HG03097 (cell line): ENCODE results near the gene TENT4A.
A peak's percentile ranks its signal among the peaks of the same experiment; 100 is the strongest.

Experiments used
- ATAC-seq: cut with Tn5 transposase; IDR thresholded peaks from one replicate; pipeline ENCODE4 v1.9.1; 2021; ENCODE audit not compliant: unreplicated experiment, low FRiP score

Gene TENT4A

DNA sequence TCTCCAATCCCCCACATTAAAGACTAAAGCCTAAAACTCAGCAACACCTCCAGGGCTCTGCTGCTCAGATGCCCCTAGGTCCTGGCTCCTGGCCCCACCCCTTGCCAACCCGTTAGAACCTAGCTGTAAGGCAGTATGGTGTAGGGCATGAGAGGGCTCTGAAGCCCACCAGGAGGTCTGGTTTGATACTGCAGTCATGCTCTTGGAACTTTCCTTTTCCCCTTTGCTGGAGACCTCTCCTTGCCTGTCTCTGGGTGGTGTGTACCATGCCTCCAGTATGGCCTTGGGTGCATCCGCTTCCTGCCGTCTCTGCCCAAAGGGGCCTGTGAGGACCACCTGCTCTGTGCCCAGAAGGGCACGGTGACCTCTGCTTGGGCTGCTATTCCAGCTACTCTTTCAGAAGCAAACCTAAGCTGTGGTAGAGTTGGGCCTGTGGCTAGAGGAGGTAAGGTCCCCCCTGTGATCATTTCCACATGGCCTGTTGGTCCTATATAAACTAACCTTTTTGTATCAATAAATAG is 3.5 kb downstream of the TENT4A start:
- ATAC-seq = no peak

GRCh38 chr5:6717247-6717646 is 4.0 kb downstream of the TENT4A start:
- ATAC-seq = no peak

- ATAC-seq = no peak
Measured at GRCh38 chr5:6717687-6718086, 4.5 kb downstream of the TENT4A start.

- ATAC-seq = no peak
Measured at GRCh38 chr5:6718161-6718681, 5.0 kb downstream of the TENT4A start.

GRCh38 chr5:6718718-6719117 is 5.5 kb downstream of the TENT4A start:
- no peak for ATAC-seq

- no peak for ATAC-seq
Measured at GRCh38 chr5:6719417-6719816, 6.2 kb downstream of the TENT4A start.

DNA sequence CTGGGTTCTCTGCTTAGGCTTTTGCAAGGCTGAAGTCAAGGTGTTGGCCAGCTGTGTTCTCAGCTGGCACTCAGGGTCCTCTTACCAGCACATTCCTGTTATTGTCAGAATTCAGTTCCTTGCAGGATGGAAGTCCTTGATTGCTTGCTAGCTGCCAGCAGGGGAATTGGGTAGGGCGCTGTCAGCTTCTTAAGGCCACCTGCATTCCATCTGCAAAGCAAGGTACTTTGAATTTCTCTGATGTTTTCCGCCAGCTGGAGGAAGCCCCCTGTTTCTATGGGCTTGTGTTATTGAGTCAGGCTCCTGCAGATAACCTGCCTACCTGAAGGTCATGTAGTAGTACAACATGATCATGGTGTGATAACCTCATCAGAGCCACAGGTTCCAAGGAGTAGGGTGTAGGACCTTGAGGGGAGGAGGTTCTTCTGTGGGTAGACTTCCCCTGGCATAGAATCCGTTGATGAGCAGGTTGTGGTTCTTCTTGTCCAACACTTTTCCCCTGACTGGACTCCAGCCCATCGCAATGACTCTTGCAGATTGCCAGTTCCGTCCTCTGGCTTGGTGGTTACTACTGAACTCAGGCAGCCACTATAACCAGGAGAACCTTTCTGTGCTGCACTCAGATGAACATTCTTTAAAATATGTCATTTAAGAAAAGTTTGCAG is 6.8 kb downstream of the TENT4A start:
- no peak for ATAC-seq

GRCh38 chr5:6720561-6720921 is 7.3 kb downstream of the TENT4A start:
- no peak for ATAC-seq

GRCh38 chr5:6721442-6721841 is 8.2 kb downstream of the TENT4A start:
- ATAC-seq = no peak

DNA sequence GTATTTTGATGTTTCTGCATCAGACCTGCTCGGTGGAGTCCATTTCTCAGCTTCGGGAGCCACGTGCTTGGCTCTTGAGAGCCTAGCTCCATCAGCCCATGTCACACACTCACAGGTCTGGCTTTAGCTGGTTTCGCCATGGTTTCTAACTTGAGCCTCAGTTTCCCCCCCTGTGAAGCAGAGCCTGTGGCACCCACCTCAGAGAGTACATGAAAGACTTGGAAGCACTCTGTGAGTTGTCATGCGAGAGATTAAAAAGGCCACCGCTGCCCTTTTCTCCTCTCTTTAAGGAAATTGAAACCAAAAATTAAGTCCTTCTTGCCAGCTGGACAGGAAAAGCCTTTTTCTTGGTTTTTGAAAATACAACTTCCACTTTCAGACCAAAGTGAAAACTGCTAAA is 8.8 kb downstream of the TENT4A start:
- ATAC-seq = peak; percentile 35

DNA sequence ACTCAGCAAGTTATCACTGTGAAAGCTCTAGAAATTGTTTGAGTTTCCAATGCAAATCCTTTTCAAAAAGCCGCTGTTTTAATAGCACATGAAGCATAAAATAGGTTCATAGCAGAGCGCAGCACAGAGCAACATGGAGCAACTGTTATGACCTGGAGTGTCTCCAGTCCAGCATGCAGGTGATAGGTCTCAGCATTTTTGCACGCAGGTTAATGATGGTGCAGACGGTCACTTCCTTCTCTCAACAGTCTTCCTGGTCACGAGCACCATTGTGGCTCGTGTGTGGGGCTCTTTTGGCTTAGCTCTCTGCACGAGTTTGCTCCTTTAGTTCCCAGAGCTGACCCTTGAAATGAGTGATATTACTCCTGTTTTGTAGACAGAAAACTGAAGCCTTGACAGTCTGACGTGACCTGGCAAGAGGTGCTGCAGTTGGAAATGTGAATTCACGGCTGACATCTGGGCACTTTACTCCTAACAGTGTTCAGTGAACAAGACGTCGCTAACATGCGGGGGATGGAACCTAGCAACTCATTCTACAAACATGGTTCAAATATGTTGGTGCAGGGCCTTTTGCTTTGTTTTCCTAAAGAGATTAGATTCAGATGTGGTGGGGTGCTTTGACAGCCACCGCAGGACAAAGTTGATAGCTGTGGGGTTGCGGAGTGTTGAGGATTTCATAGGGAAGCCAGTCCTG is 10.0 kb downstream of the TENT4A start:
- ATAC-seq = no peak

- ATAC-seq = no peak
Measured at GRCh38 chr5:6723816-6724300, 10.6 kb downstream of the TENT4A start.

GRCh38 chr5:6724321-6724929 is 11.2 kb downstream of the TENT4A start:
- no peak for ATAC-seq

DNA sequence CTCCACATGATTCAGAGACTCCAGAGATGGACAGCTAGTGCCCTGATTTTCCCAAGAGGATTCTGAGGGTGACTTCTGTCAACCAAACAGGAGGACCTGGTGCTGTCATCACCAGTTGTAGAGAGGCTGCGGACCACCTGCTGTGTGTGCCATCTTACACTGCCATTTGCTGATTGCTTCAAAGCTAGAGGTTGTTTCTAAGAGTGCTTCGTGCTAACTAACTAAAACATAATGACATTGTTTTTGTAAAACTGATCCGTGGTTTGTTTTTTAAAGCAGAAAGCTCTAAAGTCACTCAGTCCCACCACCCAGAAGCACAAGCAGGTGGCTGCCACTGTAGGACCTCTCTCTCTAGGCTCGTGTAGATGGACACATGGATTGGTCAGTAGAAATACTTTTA is 12.2 kb downstream of the TENT4A start:
- ATAC-seq = no peak

DNA sequence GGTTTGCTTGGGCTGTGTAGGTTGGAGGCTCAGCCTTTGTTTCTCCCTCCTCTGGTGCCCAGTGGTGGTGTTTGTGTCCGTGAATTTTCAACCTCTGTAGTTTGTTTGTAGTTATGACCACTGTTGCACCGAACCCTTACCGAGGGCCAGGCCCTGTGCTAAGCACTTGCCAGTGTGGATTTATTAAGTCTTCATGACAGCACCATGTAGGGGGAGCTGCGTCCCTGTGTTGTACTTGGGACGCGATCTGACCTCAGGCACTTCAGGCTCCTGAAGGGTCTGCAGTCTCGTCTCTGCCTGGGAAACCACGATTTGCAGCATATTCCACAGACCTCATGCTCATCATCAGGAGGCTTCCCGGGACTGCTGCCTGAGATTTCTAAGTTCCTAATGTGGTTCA is 12.8 kb downstream of the TENT4A start:
- no peak for ATAC-seq

DNA sequence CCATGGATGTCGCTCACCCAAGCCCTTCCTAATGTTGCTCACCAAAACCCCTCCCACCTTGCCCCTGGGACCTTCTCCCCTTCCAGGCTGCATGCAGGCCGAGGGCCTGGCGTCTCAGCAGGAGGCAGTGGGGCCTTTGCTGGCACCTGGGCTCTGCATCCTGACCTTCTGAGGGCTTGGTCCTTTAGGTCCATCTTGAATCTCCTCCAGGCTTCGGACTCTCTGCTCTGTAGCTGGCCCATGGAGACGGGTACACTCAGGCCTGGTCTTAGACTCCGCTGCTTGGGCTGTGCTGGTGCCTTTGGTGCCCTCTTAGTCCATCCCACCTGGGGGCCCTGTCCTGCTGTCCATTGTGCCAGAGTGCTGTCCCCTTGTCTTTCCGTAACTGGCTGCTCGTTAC is 14.0 kb downstream of the TENT4A start:
- ATAC-seq = no peak

DNA sequence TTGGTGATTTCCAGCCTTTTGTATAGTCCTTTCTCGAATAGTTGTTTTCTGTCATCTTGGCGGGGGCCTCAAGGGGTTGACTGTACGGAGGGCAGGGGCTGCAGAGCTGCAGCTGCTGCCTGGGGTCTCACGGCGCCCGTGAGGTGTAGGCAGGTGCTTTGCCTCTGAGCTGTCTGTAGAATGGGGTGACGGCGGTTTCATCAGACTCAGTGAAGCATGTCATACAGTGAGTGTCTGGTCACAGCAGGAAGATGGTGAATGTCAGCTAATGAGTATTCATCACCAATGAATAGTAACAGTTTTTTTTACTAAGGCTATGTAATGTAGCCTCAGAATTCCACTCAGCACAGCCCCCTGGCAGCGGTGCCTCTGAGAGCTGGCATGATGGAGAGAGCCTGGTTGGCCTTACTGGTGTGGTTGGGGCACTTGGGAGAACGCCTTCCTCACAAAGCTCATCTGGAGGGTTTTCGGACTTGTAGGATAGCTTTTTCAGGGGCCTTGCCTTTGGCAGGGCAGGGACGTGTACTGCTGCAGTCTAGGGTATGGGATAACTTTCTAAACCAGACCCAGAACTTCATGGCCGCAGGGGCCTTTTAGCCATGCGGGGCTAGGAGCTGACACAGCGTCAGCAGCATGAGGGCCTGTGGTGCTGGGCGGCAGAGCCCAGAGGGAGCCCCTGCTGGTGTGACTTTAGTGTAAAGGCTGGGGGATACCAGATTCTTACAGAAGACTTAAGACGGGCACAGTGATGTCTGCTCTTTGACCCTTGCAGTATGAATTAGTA is 15.0 kb downstream of the TENT4A start:
- peak; percentile 36 for ATAC-seq

DNA sequence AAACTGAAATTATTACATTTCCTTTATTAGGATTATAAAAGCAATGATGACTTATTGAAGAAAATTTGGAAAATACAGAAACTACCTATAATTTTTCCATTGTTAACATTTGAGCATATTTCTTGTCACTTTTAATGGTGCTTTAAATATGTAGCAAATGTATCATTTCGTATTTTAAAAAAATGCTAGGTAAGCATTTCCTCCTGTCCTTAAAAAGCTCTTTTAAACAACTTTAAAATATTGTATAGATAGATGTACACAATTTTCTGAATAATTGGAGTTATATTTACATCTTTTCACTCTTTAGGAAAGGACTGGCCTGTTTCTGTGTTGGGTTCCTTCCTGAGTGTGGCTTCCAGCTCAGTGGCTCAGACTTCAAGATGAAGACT is 15.6 kb downstream of the TENT4A start:
- ATAC-seq = no peak

GRCh38 chr5:6729386-6730310 is 16.4 kb downstream of the TENT4A start:
- peak; percentile 44 for ATAC-seq

- no peak for ATAC-seq
Measured at GRCh38 chr5:6730407-6730806, 17.2 kb downstream of the TENT4A start.
